ENCODE measurements around the gene ARL8B.

ARL8B gene

GRCh38 chr3:5188419-5189221 lies 66.5 kb downstream of the ARL8B start:
- ChIA-PET POLR2A (ENCODE audit: low non-redundant PET) (interaction anchor here (0.6 kb wide), 1 partner anchor 64 kb away, joined by 3 read pairs; no protein-coding TSS in a partner anchor), CTCF (interaction anchor here (0.7 kb wide), 1 partner anchor 17 kb away, joined by 4 read pairs; no protein-coding TSS in a partner anchor)
- TF ChIP-seq CTCF (conservative IDR thresholded peaks at IDR 0.05; ENCODE audit: low read depth), result no peak
- DNase-seq (ENCODE audit: low spot score), result peak; percentile 11
- peak overlapping the region; percentile 87 for H3K27ac ChIP-seq

GRCh38 chr3:5190147-5190791 lies 68.2 kb downstream of the ARL8B start:
- TF ChIP-seq CTCF (conservative IDR thresholded peaks at IDR 0.05; ENCODE audit: low read depth), result no peak
- ChIA-PET POLR2A (ENCODE audit: low non-redundant PET) (no interaction called here), CTCF (no interaction called here)
- no peak for DNase-seq (ENCODE audit: low spot score)
- no peak overlapping the region for H3K27ac ChIP-seq

- H3K27ac ChIP-seq, result no peak overlapping the region
- POLR2A ChIA-PET (ENCODE audit: low non-redundant PET), result no interaction called here
- CTCF ChIA-PET, result interaction anchor here (0.7 kb wide), 1 partner anchor 53 kb away, joined by 3 read pairs; no protein-coding TSS in a partner anchor
- no peak for DNase-seq (ENCODE audit: low spot score)
- TF ChIP-seq CTCF (conservative IDR thresholded peaks at IDR 0.05; ENCODE audit: low read depth), result no peak
Observed at GRCh38 chr3:5191555-5192304, 69.6 kb downstream of the ARL8B start.

- peak overlapping the region; percentile 72 for H3K27ac ChIP-seq
- POLR2A ChIA-PET (ENCODE audit: low non-redundant PET), result no interaction called here
- peak; percentile 7 for DNase-seq (ENCODE audit: low spot score)
- CTCF ChIA-PET, result interaction anchor here (0.7 kb wide), 1 partner anchor 54 kb away, joined by 3 read pairs; no protein-coding TSS in a partner anchor
- no peak for TF ChIP-seq CTCF (conservative IDR thresholded peaks at IDR 0.05; ENCODE audit: low read depth)
Observed at GRCh38 chr3:5192571-5193365, 70.7 kb downstream of the ARL8B start.

- ChIA-PET CTCF (no interaction called here), POLR2A (ENCODE audit: low non-redundant PET) (no interaction called here)
- no peak for TF ChIP-seq CTCF (conservative IDR thresholded peaks at IDR 0.05; ENCODE audit: low read depth)
- DNase-seq (ENCODE audit: low spot score), result no peak
- no peak overlapping the region for H3K27ac ChIP-seq
Observed at GRCh38 chr3:5194341-5194740, 72.2 kb downstream of the ARL8B start.
